Pons (tissue), 1 donor: ENCODE results near the gene PNKP.

Source experiments
- DNase-seq: peaks from one replicate; pipeline ENCODE4 v3.0.0-alpha.2; 2016; ENCODE audit warnings: low spot score

The PNKP gene

GRCh38 chr19:49818649-49819370 is 48.6 kb downstream of the PNKP start:
- DNase-seq = no peak

- peak; percentile 92 for DNase-seq
These were observed 49.3 kb downstream of the PNKP start, which contains the start of gene MED25 for GRCh38 chr19:49817964-49818648. TSS of gene MED25 (plus strand) at chr19:49818289. CDS start at chr19:49818342, 53 bp downstream.

GRCh38 chr19:49816590-49816989 is 50.8 kb downstream of the PNKP start:
- no peak for DNase-seq

- peak; percentile 35 for DNase-seq
These were observed 53.4 kb downstream of the PNKP start for GRCh38 chr19:49814010-49814409.

GRCh38 chr19:49812997-49813861 is 54.1 kb downstream of the PNKP start, which contains the start of gene FUZ:
TSS of gene FUZ (minus strand) at chr19:49813292. CDS start at chr19:49813106, 186 bp downstream.
- DNase-seq = peak; percentile 99

- peak; percentile 29 for DNase-seq
These were observed 54.9 kb downstream of the PNKP start for GRCh38 chr19:49812452-49812996.

- DNase-seq = no peak
These were observed 56.0 kb downstream of the PNKP start for GRCh38 chr19:49811328-49811727.
